GM10248 (cell line): ENCODE data around the gene R3HDM4.
"Not testable (repeated sequence)": the region's sequence is repeated elsewhere in the genome, so short reads cannot be mapped to it uniquely, and the experiment has no call there.

Source experiments
- CTCF ChIA-PET: fragments of 300-600 bp; sonication (Branson Sonifier 250); formaldehyde crosslinking; extraction: SDS; loops from one replicate; lab custom pipeline; 2021; ENCODE audit warnings: antibody characterized with exemption; lab: Yijun Ruan, JAX
- POLR2A ChIA-PET: fragments of 350-650 bp; sonication (Branson Sonifier 250); formaldehyde crosslinking; extraction: SDS; loops from one replicate; lab custom pipeline; 2020; ENCODE audit warnings: antibody characterized with exemption; lab: Yijun Ruan, JAX
- DNase-seq: peaks from one replicate; pipeline ENCODE4 v3.0.0; 2012; ENCODE audit errors: extremely low spot score
- CTCF ChIP-seq: IDR thresholded peaks from 2 replicates; pipeline ENCODE4 v1.5.1; 2012; ENCODE audit warnings: mild to moderate bottlenecking, low read depth; ENCODE audit errors: extremely low read depth, missing control alignments, control extremely low read depth

R3HDM4 gene

GRCh38 chr19:913080-913748 lies at the start of gene R3HDM4:
R3HDM4 (minus strand) TSS chr19:913219; CDS start chr19:913157, 62 bp downstream.
- DNase-seq, result peak; percentile 93
- CTCF ChIA-PET, result interaction anchor here (1.0 to 1.1 kb wide), 2 partner anchors 9 to 17 kb away, joined by 3 read pairs; no protein-coding TSS in a partner anchor
- no peak for TF ChIP-seq CTCF
- POLR2A ChIA-PET, result no interaction called here

GRCh38 chr19:961866-962620 lies 49.0 kb upstream of the R3HDM4 start:
- no peak for DNase-seq
- CTCF ChIA-PET, result no interaction called here
- POLR2A ChIA-PET, result interaction anchor here (0.6 kb wide), 1 partner anchor 15 kb away, joined by 3 read pairs; no protein-coding TSS in a partner anchor
- no peak for TF ChIP-seq CTCF

GRCh38 chr19:960601-960938 lies 47.6 kb upstream of the R3HDM4 start:
- ChIA-PET POLR2A (no interaction called here), CTCF (interaction anchor here (1.0 kb wide), 1 partner anchor 37 kb away, joined by 6 read pairs; no protein-coding TSS in a partner anchor)

GRCh38 chr19:960020-960419 lies 47.0 kb upstream of the R3HDM4 start:
- no peak for DNase-seq
- CTCF ChIA-PET, result interaction anchor here (0.9 to 1.0 kb wide), 2 partner anchors 11 to 37 kb away, joined by 4 to 6 read pairs; no protein-coding TSS in a partner anchor
- POLR2A ChIA-PET, result no interaction called here
- no peak for TF ChIP-seq CTCF

More at GRCh38 chr19:960601-960938, 47.6 kb upstream of the R3HDM4 start:
- DNase-seq, result no peak
- TF ChIP-seq CTCF, result no peak

GRCh38 chr19:958967-959855 lies 46.2 kb upstream of the R3HDM4 start:
- no peak for DNase-seq

GRCh38 chr19:957578-957977 lies 44.6 kb upstream of the R3HDM4 start:
- CTCF ChIA-PET, result interaction anchor here (0.9 to 2.2 kb wide), 3 partner anchors 9 to 26 kb away, joined by 3 to 6 read pairs (median 3); partner anchors contain the start of gene WDR18
- not testable (repeated sequence) for DNase-seq
- POLR2A ChIA-PET, result interaction anchor here (0.6 kb wide), 1 partner anchor 8 kb away, joined by 4 read pairs; no protein-coding TSS in a partner anchor

More at GRCh38 chr19:958967-959855, 46.2 kb upstream of the R3HDM4 start:
- TF ChIP-seq CTCF, result no peak
- POLR2A ChIA-PET, result no interaction called here
- CTCF ChIA-PET, result interaction anchor here (0.9 to 1.0 kb wide), 2 partner anchors 12 to 36 kb away, joined by 4 to 6 read pairs; no protein-coding TSS in a partner anchor
